ENCODE results near the gene GAS2L3.

DNA sequence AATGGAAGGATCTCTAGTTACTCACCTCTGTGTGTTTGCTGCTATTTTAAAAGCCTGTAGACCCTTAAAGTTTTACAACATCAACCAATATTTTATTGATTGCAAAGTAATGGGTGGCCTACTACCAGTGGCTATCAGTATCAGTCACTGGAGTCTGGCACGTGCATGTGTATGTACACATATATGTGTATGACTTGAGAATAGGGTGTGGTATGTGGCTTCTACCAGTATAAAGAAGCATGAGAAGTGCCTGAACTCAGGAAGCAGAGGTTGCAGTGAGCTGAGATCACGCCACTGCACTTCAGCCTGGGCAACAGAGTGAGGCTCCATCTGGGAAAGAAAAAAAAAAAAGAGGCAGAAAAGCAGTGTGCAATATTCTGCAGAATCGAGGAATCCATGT lies 45.5 kb upstream of the GAS2L3 start:
- TF ChIP-seq EZH2 (optimal IDR thresholded peaks at IDR 0.05; ENCODE audit: low read depth, low read length) (no peak), EZH2phosphoT487 (IDR thresholded peaks at IDR 0.05; ENCODE audit: low read length) (no peak)
- TF ChIP-seq, protein P1, sequence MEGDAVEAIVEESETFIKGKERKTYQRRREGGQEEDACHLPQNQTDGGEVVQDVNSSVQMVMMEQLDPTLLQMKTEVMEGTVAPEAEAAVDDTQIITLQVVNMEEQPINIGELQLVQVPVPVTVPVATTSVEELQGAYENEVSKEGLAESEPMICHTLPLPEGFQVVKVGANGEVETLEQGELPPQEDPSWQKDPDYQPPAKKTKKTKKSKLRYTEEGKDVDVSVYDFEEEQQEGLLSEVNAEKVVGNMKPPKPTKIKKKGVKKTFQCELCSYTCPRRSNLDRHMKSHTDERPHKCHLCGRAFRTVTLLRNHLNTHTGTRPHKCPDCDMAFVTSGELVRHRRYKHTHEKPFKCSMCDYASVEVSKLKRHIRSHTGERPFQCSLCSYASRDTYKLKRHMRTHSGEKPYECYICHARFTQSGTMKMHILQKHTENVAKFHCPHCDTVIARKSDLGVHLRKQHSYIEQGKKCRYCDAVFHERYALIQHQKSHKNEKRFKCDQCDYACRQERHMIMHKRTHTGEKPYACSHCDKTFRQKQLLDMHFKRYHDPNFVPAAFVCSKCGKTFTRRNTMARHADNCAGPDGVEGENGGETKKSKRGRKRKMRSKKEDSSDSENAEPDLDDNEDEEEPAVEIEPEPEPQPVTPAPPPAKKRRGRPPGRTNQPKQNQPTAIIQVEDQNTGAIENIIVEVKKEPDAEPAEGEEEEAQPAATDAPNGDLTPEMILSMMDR (IDR thresholded peaks at IDR 0.05; ENCODE audit: low read length) = no peak
